ENCODE results near the gene RNF112. TPM values are rescaled to one million over a fixed set of nuclear protein-coding genes. Genes with fewer than 3 reads are reported as not detected.

Gene RNF112
- total and polyA plus RNA-seq, 2 of the 8 experiments (the other 6 are each of a cell fraction or from before 2014, with no cell fraction given) = 1.1 to 2.2 TPM

DNA sequence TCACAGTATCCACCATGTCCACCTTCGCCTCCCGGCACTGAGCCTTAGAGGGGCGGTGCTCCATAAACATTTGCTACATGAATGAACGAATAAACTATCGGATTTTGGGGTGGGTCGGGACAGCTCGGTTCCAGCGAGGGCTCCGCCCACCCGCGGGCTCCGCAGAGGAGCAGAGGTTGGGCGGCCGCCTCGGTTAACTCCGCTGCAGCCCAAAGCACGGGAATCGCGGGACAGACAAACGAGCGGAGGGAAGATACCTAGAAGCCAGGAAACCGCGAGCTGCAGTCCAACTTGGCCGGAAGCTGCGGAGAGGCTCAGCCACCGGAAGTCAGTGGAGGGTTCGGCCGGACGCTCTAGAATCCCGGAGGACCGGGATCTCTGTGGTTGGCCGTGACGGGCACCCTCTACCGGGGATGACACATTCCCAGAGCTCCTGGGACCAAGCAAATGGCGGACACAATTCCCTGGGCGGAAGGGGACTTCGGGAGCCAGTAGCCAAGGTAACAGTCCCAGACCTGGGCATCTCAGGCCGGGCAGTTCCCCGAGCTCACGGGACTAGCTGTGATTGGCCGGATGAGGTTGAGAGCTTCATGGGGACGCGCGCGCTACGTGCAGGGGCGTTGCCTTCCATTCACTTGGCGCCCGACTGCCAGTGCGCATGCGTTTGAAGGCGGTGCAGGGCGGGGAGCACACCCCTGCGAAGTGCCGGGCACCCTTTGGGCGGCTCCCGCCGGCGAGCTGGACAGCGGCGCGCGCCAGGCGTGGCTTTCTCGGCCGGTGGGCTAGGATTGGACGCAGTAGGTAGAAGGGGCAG lies 33.2 kb upstream of the RNF112 start:
- no peaks in the 10 kb centered on the region for H3K27me3 ChIP-seq (replicated peaks in 1 of 4; ENCODE audit: control insufficient read depth in 3 of 4, extremely low read depth in 1 of 4, insufficient read depth in 3 of 4, low read length in 3 of 4)
- H3K9me3 ChIP-seq (ENCODE audit: insufficient read depth in 2 of 2, low read depth in 1 of 2, low read length in 1 of 2) = no peaks in the 10 kb centered on the region
- DNase-seq (ENCODE audit: low read depth in 1 of 2, low spot score in 2 of 2) = peak; percentile 94 to 97
- H3K23ac ChIP-seq (ENCODE audit: insufficient read length) = no peak overlapping the region
- WGBS, 2 experiments (ENCODE audit: extremely low coverage in 1 of 2, insufficient coverage in 1 of 2, insufficient read length in 1 of 2, insufficient replicate concordance in 2 of 2, low coverage in 1 of 2, low lambda C conversion rate in 2 of 2, missing lambda C conversion rate in 1 of 2) = 1% methylated on average over 67 of the region's 67 CpGs; no CpG with 5 or more reads in 1 of the 2 experiments
- peaks cover 0 to 30% of the 10 kb centered on the region in 2 experiments; a peak in 2 of 4 replicates for H3K79me2 ChIP-seq (ENCODE audit: control insufficient read depth in 1 of 2, insufficient read depth in 2 of 2, low read length in 2 of 2)
- peak overlapping the region; percentile 30 for H2AFZ ChIP-seq (ENCODE audit: low read length)
- peak overlapping the region; percentile 79 for H3K27ac ChIP-seq (ENCODE audit: low read depth, low read length)
- peak overlapping the region; percentile 59 to 90 (median 82) for H3K4me3 ChIP-seq (ENCODE audit: extremely low read depth in 1 of 4, insufficient read depth in 2 of 4, low read depth in 3 of 4, low read length in 4 of 4)
- peak overlapping the region; percentile 79 for H4K91ac ChIP-seq (replicated peaks; ENCODE audit: insufficient read length, low read length)
- H3K14ac ChIP-seq (ENCODE audit: insufficient read length) = no peak overlapping the region
- H3K36me3 ChIP-seq (ENCODE audit: control insufficient read depth in 2 of 4, insufficient read depth in 4 of 4, low read length in 3 of 4) = peaks cover 21 to 33% (median 25%) of the 10 kb centered on the region in 4 experiments
- H2BK20ac ChIP-seq (ENCODE audit: low read length) = no peak overlapping the region
- no peak overlapping the region for H2AK5ac ChIP-seq (ENCODE audit: low read depth, low read length)
- no peak overlapping the region for H3K4ac ChIP-seq (replicated peaks; ENCODE audit: insufficient read length, low read depth, low read length)
- peak overlapping the region; percentile 72 to 95 for H3K4me2 ChIP-seq (ENCODE audit: insufficient read depth in 1 of 2, low read depth in 2 of 2, low read length in 2 of 2)
- H4K20me1 ChIP-seq (replicated peaks in 1 of 2; ENCODE audit: control insufficient read depth in 1 of 2, insufficient read depth in 2 of 2, low read length in 2 of 2) = peaks cover 0 to 17% of the 10 kb centered on the region in 2 experiments
- H3K18ac ChIP-seq (ENCODE audit: extremely low read depth, low read length) = peak overlapping the region; percentile 84
- H3K4me1 ChIP-seq (replicated peaks in 1 of 4; ENCODE audit: control insufficient read depth in 3 of 4, insufficient read depth in 4 of 4, low read length in 3 of 4) = peaks cover 3 to 11% (median 4%) of the 10 kb centered on the region in 4 experiments
- CTCF ChIA-PET (ENCODE audit: partially characterized antibody) = interaction anchor here (0.6 to 2.6 kb wide), 13 partner anchors 13 to 384 kb away, joined by 3 to 20 read pairs (median 5); partner anchors contain the start of gene B9D1
- H4K8ac ChIP-seq (ENCODE audit: extremely low read depth, insufficient read depth, low read length) = peak overlapping the region; percentile 98
- H3K56ac ChIP-seq (replicated peaks; ENCODE audit: insufficient read length, low read depth, low read length) = peak overlapping the region; percentile 70
- H3K23me2 ChIP-seq (ENCODE audit: low read depth, low read length) = peaks cover 8% of the 10 kb centered on the region; the same call in 1 of the 2 replicates
- peak overlapping the region; percentile 55; the same call in 1 of the 2 replicates for H2BK5ac ChIP-seq (ENCODE audit: low read depth, low read length)
- H4K5ac ChIP-seq (ENCODE audit: insufficient read length, low read depth, low read length) = peak overlapping the region; percentile 78
- no peak overlapping the region for H2BK15ac ChIP-seq (ENCODE audit: low read length)
- H3K79me1 ChIP-seq (ENCODE audit: low read depth, low read length) = peaks cover 11% of the 10 kb centered on the region
- POLR2A ChIA-PET (ENCODE audit: partially characterized antibody) = interaction anchor here (0.6 to 3.8 kb wide), 17 partner anchors 9 to 392 kb away, joined by 3 to 32 read pairs (median 4); partner anchors contain the start of genes ALDH3A2, B9D1 and MFAP4
- no peak overlapping the region; the same call in 1 of the 2 replicates for H2BK12ac ChIP-seq (ENCODE audit: low read depth, low read length)
- no peak overlapping the region for H2BK120ac ChIP-seq (replicated peaks; ENCODE audit: low read depth, low read length)
- peak overlapping the region; percentile 63 to 84 (median 73) for H3K9ac ChIP-seq (replicated peaks in 1 of 4; ENCODE audit: extremely low read depth in 1 of 4, low read depth in 3 of 4, low read length in 3 of 4)
- peak; percentile 76 for FAIRE-seq
- TF ChIP-seq YY1 (IDR thresholded peaks at IDR 0.05; ENCODE audit: low read depth, low read length) (peak; percentile 88), ZNF274 (IDR thresholded peaks at IDR 0.05; ENCODE audit: borderline replicate concordance, extremely low read depth, low read length) (no peak), JUN (IDR thresholded peaks at IDR 0.05; ENCODE audit: low read depth, low read length) (no peak), GABPA (IDR thresholded peaks at IDR 0.05; ENCODE audit: borderline replicate concordance, insufficient read depth, low read length) (peak; percentile 93), USF2 (IDR thresholded peaks at IDR 0.05; ENCODE audit: low read length) (no peak)

All from H1 (cell line).